ENCODE data around the gene GGTLC1.
"Not testable (repeated sequence)": the region's sequence is repeated elsewhere in the genome, so short reads cannot be mapped to it uniquely, and the experiment has no call there.

GGTLC1 gene

GRCh38 chr20:23988561-23988960, at the start of gene GGTLC1:
GGTLC1 (minus strand) TSS chr20:23988779; CDS start chr20:23986611, 2,168 bp downstream.
- no peak for DNase-seq

- no peak for DNase-seq
Measured at GRCh38 chr20:24034820-24035219, 46.2 kb upstream of the GGTLC1 start.

GRCh38 chr20:24033565-24033964, 45.0 kb upstream of the GGTLC1 start:
- no peak for DNase-seq

GRCh38 chr20:24033151-24033550, 44.6 kb upstream of the GGTLC1 start:
- DNase-seq = no peak

GRCh38 chr20:24032400-24032898, 43.9 kb upstream of the GGTLC1 start:
- DNase-seq = no peak

- DNase-seq = no peak
Measured at GRCh38 chr20:24027229-24027628, 38.6 kb upstream of the GGTLC1 start.

- no peak for DNase-seq
Measured at GRCh38 chr20:24022621-24023180, 34.1 kb upstream of the GGTLC1 start.

GRCh38 chr20:24018796-24019195, 30.2 kb upstream of the GGTLC1 start:
- DNase-seq = no peak

- no peak for DNase-seq
Measured at GRCh38 chr20:24017458-24017755, 28.8 kb upstream of the GGTLC1 start.

GRCh38 chr20:24016607-24017457, 28.3 kb upstream of the GGTLC1 start:
- no peak for DNase-seq

GRCh38 chr20:24013953-24014352, 25.4 kb upstream of the GGTLC1 start:
- DNase-seq = no peak

- DNase-seq = no peak
Measured at GRCh38 chr20:24011282-24011681, 22.7 kb upstream of the GGTLC1 start.

- no peak for DNase-seq
Measured at GRCh38 chr20:24007758-24008157, 19.2 kb upstream of the GGTLC1 start.

GRCh38 chr20:24007073-24007595, 18.6 kb upstream of the GGTLC1 start:
- DNase-seq = no peak

- DNase-seq = no peak
Measured at GRCh38 chr20:24006626-24007025, 18.0 kb upstream of the GGTLC1 start.

GRCh38 chr20:24004471-24004870, 15.9 kb upstream of the GGTLC1 start:
- no peak for DNase-seq

GRCh38 chr20:24002896-24003295, 14.3 kb upstream of the GGTLC1 start:
- no peak for DNase-seq

GRCh38 chr20:24001712-24002405, 13.3 kb upstream of the GGTLC1 start:
- no peak for DNase-seq

- no peak for DNase-seq
Measured at GRCh38 chr20:23998844-23999243, 10.3 kb upstream of the GGTLC1 start.

- DNase-seq = no peak
Measured at GRCh38 chr20:23998392-23998791, 9.8 kb upstream of the GGTLC1 start.

- peak; percentile 5 for DNase-seq
Measured at GRCh38 chr20:23995905-23996666, 7.5 kb upstream of the GGTLC1 start.

- DNase-seq = not testable (repeated sequence)
Measured at GRCh38 chr20:23995291-23995690, 6.7 kb upstream of the GGTLC1 start.

Measured in T1000 (cell line).